SKM-1 treated with dmso at 0.1 percent for 144 hours (cell line): ENCODE data around the gene RNF222.
A peak's percentile ranks its signal among the peaks of the same experiment; 100 is the strongest.
"Not testable (repeated sequence)": the region's sequence is repeated elsewhere in the genome, so short reads cannot be mapped to it uniquely, and the experiment has no call there.

Experiments
- DNase-seq: peaks from one replicate; lab custom pipeline; 2025; ENCODE audit not compliant: unreplicated experiment; lab: John Stamatoyannopoulos, UW

The RNF222 gene

GRCh38 chr17:8382052-8382879 lies 15.4 kb downstream of the RNF222 start:
- no peak for DNase-seq

GRCh38 chr17:8380049-8380448 lies 17.6 kb downstream of the RNF222 start:
- DNase-seq: no peak

- DNase-seq: not testable (repeated sequence)
These were observed 19.5 kb downstream of the RNF222 start for GRCh38 chr17:8378117-8378516.

GRCh38 chr17:8377422-8377821 lies 20.2 kb downstream of the RNF222 start:
- no peak for DNase-seq

- DNase-seq: peak; percentile 45
These were observed 21.2 kb downstream of the RNF222 start, which contains the start of gene KRABD2 for GRCh38 chr17:8376271-8377067. KRABD2 (minus strand) TSS chr17:8376704.

GRCh38 chr17:8375738-8376259 lies 21.8 kb downstream of the RNF222 start:
- DNase-seq: no peak

GRCh38 chr17:8373856-8374255 lies 23.8 kb downstream of the RNF222 start:
- not testable (repeated sequence) for DNase-seq

- no peak for DNase-seq
These were observed 25.2 kb downstream of the RNF222 start for GRCh38 chr17:8372422-8372821.

- no peak for DNase-seq
These were observed 25.8 kb downstream of the RNF222 start for GRCh38 chr17:8371786-8372185.

GRCh38 chr17:8369944-8370343 lies 27.7 kb downstream of the RNF222 start:
- peak; percentile 2 for DNase-seq

GRCh38 chr17:8368193-8368592 lies 29.4 kb downstream of the RNF222 start:
- DNase-seq: no peak

- no peak for DNase-seq
These were observed 31.4 kb downstream of the RNF222 start for GRCh38 chr17:8366231-8366630.

GRCh38 chr17:8365143-8365542 lies 32.5 kb downstream of the RNF222 start:
- DNase-seq: no peak

GRCh38 chr17:8362651-8363332 lies 34.8 kb downstream of the RNF222 start:
- DNase-seq: no peak

GRCh38 chr17:8360751-8361150 lies 36.9 kb downstream of the RNF222 start:
- no peak for DNase-seq

- no peak for DNase-seq
These were observed 37.4 kb downstream of the RNF222 start for GRCh38 chr17:8360260-8360659.

GRCh38 chr17:8359769-8360168 lies 37.9 kb downstream of the RNF222 start:
- no peak for DNase-seq

GRCh38 chr17:8357910-8358309 lies 39.7 kb downstream of the RNF222 start:
- DNase-seq: no peak

- no peak for DNase-seq
These were observed 43.4 kb downstream of the RNF222 start for GRCh38 chr17:8354236-8354635.

- no peak for DNase-seq
These were observed 43.9 kb downstream of the RNF222 start for GRCh38 chr17:8353736-8354135.

- DNase-seq: no peak
These were observed 47.3 kb downstream of the RNF222 start for GRCh38 chr17:8350339-8350738.
